ENCODE measurements around the gene FPGT. TPM values are rescaled to one million over a fixed set of nuclear protein-coding genes. Genes with fewer than 3 reads are reported as not detected.
A peak's percentile ranks its signal among the peaks of the same experiment; 100 is the strongest.

Gene FPGT
- total and polyA plus RNA-seq, 2 of the 4 experiments (the other 2 are of a cell fraction): 9.4 to 13.3 TPM

DNA sequence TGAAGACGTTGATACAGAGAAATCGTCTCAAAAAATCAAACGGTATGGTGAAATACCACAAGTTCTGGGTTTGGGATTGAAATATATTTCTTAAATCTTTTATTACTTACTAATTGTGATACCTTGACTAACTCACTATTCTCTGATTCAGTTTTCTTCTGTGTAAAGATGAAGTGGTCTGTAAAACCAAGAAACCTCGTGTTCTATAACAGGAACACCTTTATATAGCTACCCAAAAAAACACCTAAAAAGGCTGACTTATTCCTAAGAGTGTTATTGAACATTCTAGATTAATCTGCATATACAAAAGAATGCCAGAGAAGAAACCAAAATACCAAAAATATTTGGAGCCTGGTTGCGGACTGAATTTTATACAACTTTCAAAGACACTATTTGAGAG is 787 bp upstream of the FPGT start:
- no peak overlapping the region for H2AK9ac ChIP-seq (replicated peaks; ENCODE audit: low read depth, low read length, poor library complexity)
- peak overlapping the region; percentile 45 to 93; a peak in 2 of 4 replicates for H4K8ac ChIP-seq (ENCODE audit: low read depth in 2 of 2, low read length in 2 of 2)
- no peaks in the 10 kb centered on the region; the same call in 1 of the 2 replicates for H3K36me3 ChIP-seq (ENCODE audit: control insufficient read depth, insufficient read depth, low read length)
- intact Hi-C loops (cut with micrococcal nuclease): no loop called here
- H3K4me2 ChIP-seq (ENCODE audit: low read depth, low read length): peak overlapping the region; percentile 66; the same call in 1 of the 2 replicates
- H2AK5ac ChIP-seq (ENCODE audit: low read depth, low read length): no peak overlapping the region
- ATAC-seq (ENCODE audit: low read depth) (no peak), DNase-seq (no peak)
- no peak overlapping the region for H2AFZ ChIP-seq (replicated peaks; ENCODE audit: low read length, poor library complexity)
- dilution Hi-C loops (cut with HindIII; ENCODE audit: low sequenced_read_pairs, unreplicated experiment): no loop called here
- ChIA-PET CTCF (no interaction called here), POLR2A (ENCODE audit: unreplicated experiment) (no interaction called here)
- H4K5ac ChIP-seq (ENCODE audit: low read depth, low read length): no peak overlapping the region
- H3K9me1 ChIP-seq (ENCODE audit: insufficient read depth, low read length): no peaks in the 10 kb centered on the region; the same call in 1 of the 2 replicates
- no peak overlapping the region for H2BK120ac ChIP-seq (ENCODE audit: low read depth, low read length)
- H4K91ac ChIP-seq (ENCODE audit: insufficient read depth, low read depth, low read length): no peak overlapping the region
- no peak overlapping the region for H3K14ac ChIP-seq (replicated peaks; ENCODE audit: low read depth, low read length)
- H2BK20ac ChIP-seq (ENCODE audit: low read depth, low read length): no peak overlapping the region
- in situ Hi-C loops (cut with MboI; ENCODE audit: low sequenced_read_pairs): loop anchor here (25.0 kb wide), 1 partner anchor 540 kb away; the partner anchor contains the start of genes CRYZ and TYW3
- H3K4me3 ChIP-seq (ENCODE audit: insufficient read depth, low read depth, low read length): peak overlapping the region; percentile 64; the same call in 1 of the 2 replicates
- no peak overlapping the region for H3K23ac ChIP-seq (ENCODE audit: low read depth, low read length)
- peak overlapping the region; percentile 60; the same call in 1 of the 2 replicates for H3K9ac ChIP-seq (ENCODE audit: low read depth, low read length)
- no peaks in the 10 kb centered on the region for H4K20me1 ChIP-seq (ENCODE audit: insufficient read depth, low read length)
- H2BK5ac ChIP-seq (ENCODE audit: low read depth, low read length, poor library complexity, severe bottlenecking): no peak overlapping the region
- TF ChIP-seq MXI1 (IDR thresholded peaks at IDR 0.05; ENCODE audit: borderline replicate concordance, low read depth, low read length) (no peak), BHLHE40 (IDR thresholded peaks at IDR 0.05; ENCODE audit: low read depth, low read length) (no peak), FOS (IDR thresholded peaks at IDR 0.05; ENCODE audit: low read depth, low read length) (no peak), SMC3 (IDR thresholded peaks at IDR 0.05; ENCODE audit: low read depth, low read length) (no peak), RAD21 (IDR thresholded peaks at IDR 0.05; ENCODE audit: low read length) (no peak), NFE2L2 (IDR thresholded peaks at IDR 0.05; ENCODE audit: low read depth, low read length) (no peak), CEBPB (IDR thresholded peaks at IDR 0.05; ENCODE audit: low read depth, low read length) (no peak), MAFK (IDR thresholded peaks at IDR 0.05; ENCODE audit: low read depth, low read length) (no peak), MAZ (IDR thresholded peaks at IDR 0.05; ENCODE audit: borderline replicate concordance, low read depth, low read length) (no peak), RCOR1 (IDR thresholded peaks at IDR 0.05; ENCODE audit: insufficient replicate concordance, low read length) (no peak), RFX5 (IDR thresholded peaks at IDR 0.05; ENCODE audit: low read depth, low read length) (no peak), CHD1 (IDR thresholded peaks at IDR 0.05; ENCODE audit: low read depth, low read length) (no peak)
- TF ChIP-seq, protein P1, sequence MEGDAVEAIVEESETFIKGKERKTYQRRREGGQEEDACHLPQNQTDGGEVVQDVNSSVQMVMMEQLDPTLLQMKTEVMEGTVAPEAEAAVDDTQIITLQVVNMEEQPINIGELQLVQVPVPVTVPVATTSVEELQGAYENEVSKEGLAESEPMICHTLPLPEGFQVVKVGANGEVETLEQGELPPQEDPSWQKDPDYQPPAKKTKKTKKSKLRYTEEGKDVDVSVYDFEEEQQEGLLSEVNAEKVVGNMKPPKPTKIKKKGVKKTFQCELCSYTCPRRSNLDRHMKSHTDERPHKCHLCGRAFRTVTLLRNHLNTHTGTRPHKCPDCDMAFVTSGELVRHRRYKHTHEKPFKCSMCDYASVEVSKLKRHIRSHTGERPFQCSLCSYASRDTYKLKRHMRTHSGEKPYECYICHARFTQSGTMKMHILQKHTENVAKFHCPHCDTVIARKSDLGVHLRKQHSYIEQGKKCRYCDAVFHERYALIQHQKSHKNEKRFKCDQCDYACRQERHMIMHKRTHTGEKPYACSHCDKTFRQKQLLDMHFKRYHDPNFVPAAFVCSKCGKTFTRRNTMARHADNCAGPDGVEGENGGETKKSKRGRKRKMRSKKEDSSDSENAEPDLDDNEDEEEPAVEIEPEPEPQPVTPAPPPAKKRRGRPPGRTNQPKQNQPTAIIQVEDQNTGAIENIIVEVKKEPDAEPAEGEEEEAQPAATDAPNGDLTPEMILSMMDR (conservative IDR thresholded peaks at IDR 0.05; ENCODE audit: low read depth, low read length): no peak
- TF ChIP-seq, protein P2, sequence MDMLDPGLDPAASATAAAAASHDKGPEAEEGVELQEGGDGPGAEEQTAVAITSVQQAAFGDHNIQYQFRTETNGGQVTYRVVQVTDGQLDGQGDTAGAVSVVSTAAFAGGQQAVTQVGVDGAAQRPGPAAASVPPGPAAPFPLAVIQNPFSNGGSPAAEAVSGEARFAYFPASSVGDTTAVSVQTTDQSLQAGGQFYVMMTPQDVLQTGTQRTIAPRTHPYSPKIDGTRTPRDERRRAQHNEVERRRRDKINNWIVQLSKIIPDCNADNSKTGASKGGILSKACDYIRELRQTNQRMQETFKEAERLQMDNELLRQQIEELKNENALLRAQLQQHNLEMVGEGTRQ (IDR thresholded peaks at IDR 0.05; ENCODE audit: low read depth, low read length): no peak
- TF ChIP-seq, protein P3, sequence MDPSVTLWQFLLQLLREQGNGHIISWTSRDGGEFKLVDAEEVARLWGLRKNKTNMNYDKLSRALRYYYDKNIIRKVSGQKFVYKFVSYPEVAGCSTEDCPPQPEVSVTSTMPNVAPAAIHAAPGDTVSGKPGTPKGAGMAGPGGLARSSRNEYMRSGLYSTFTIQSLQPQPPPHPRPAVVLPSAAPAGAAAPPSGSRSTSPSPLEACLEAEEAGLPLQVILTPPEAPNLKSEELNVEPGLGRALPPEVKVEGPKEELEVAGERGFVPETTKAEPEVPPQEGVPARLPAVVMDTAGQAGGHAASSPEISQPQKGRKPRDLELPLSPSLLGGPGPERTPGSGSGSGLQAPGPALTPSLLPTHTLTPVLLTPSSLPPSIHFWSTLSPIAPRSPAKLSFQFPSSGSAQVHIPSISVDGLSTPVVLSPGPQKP (IDR thresholded peaks at IDR 0.05; ENCODE audit: borderline replicate concordance, low read depth, low read length): no peak
- H2BK15ac ChIP-seq (ENCODE audit: low read depth, low read length): no peak overlapping the region
- peak overlapping the region; percentile 72; the same call in 1 of the 2 replicates for H3K56ac ChIP-seq (ENCODE audit: extremely low read depth, insufficient read depth, low read length)
- no peaks in the 10 kb centered on the region for H3K9me3 ChIP-seq (ENCODE audit: control insufficient read depth, insufficient read depth, low read length)
- H3K18ac ChIP-seq (ENCODE audit: low read depth, low read length): no peak overlapping the region
- no peak overlapping the region for H3K27ac ChIP-seq (ENCODE audit: insufficient read depth, low read length)
- H3K79me1 ChIP-seq (ENCODE audit: low read depth in 1 of 2, low read length in 2 of 2): peaks cover 2 to 5% of the 10 kb centered on the region in 2 experiments; a peak in 2 of 4 replicates
- no TSS peak for BruUV-seq (replicated peaks)
- no CpG with 5 or more reads among the region's 5 CpGs for WGBS, 2 experiments (ENCODE audit: extremely low coverage in 2 of 2, insufficient read length in 1 of 2)
- H3K4me1 ChIP-seq (ENCODE audit: control insufficient read depth, insufficient read depth, low read length): no peaks in the 10 kb centered on the region
- H3K27me3 ChIP-seq (ENCODE audit: control insufficient read depth, insufficient read depth, low read length): no peaks in the 10 kb centered on the region
- H3K4ac ChIP-seq (ENCODE audit: low read depth, low read length): no peak overlapping the region
